Measurements from ENCODE around the gene CAPN11. TPM values are rescaled to one million over a fixed set of nuclear protein-coding genes. Genes with fewer than 3 reads are reported as not detected.
"Not testable (repeated sequence)": the region's sequence is repeated elsewhere in the genome, so short reads cannot be mapped to it uniquely, and the experiment has no call there.

Gene CAPN11
- total RNA-seq, 1 donor from 2014 or later: not detected

- peaks cover 9% of the 10 kb centered on the region for H3K4me1 Mint-ChIP-seq (ENCODE audit: low read depth, unreplicated experiment)
- peaks cover 1% of the 10 kb centered on the region for H3K9me3 Mint-ChIP-seq (ENCODE audit: unreplicated experiment)
- no peak overlapping the region for H3K4me3 Mint-ChIP-seq (ENCODE audit: unreplicated experiment)
- peaks cover 6% of the 10 kb centered on the region for H3K27me3 Mint-ChIP-seq (ENCODE audit: unreplicated experiment)
- no peak for TF ChIP-seq CTCF (IDR thresholded peaks at IDR 0.05; ENCODE audit: partially characterized antibody, unreplicated experiment)
- H3K36me3 Mint-ChIP-seq (ENCODE audit: unreplicated experiment): peaks cover 5% of the 10 kb centered on the region
- no peak overlapping the region for H3K27ac Mint-ChIP-seq (ENCODE audit: unreplicated experiment)
- DNase-seq: no peak
These were observed 14.9 kb upstream of the CAPN11 start for GRCh38 chr6:44143731-44144130.

GRCh38 chr6:44144536-44144935 lies 14.1 kb upstream of the CAPN11 start:
- H3K36me3 Mint-ChIP-seq (ENCODE audit: unreplicated experiment); H3K4me1 Mint-ChIP-seq (ENCODE audit: low read depth, unreplicated experiment); DNase-seq; H3K9me3 Mint-ChIP-seq (ENCODE audit: unreplicated experiment); H3K4me3 Mint-ChIP-seq (ENCODE audit: unreplicated experiment); H3K27ac Mint-ChIP-seq (ENCODE audit: unreplicated experiment): not testable (repeated sequence)
- peaks cover 10% of the 10 kb centered on the region for H3K27me3 Mint-ChIP-seq (ENCODE audit: unreplicated experiment)

GRCh38 chr6:44145839-44146238 lies 12.8 kb upstream of the CAPN11 start:
- TF ChIP-seq CTCF (IDR thresholded peaks at IDR 0.05; ENCODE audit: partially characterized antibody, unreplicated experiment): no peak
- H3K27ac Mint-ChIP-seq (ENCODE audit: unreplicated experiment): no peak overlapping the region
- no peak for DNase-seq
- H3K4me3 Mint-ChIP-seq (ENCODE audit: unreplicated experiment): no peak overlapping the region
- peaks cover 10% of the 10 kb centered on the region for H3K36me3 Mint-ChIP-seq (ENCODE audit: unreplicated experiment)
- peaks cover 8% of the 10 kb centered on the region for H3K27me3 Mint-ChIP-seq (ENCODE audit: unreplicated experiment)
- peaks cover 7% of the 10 kb centered on the region for H3K4me1 Mint-ChIP-seq (ENCODE audit: low read depth, unreplicated experiment)
- H3K9me3 Mint-ChIP-seq (ENCODE audit: unreplicated experiment): peaks cover 6% of the 10 kb centered on the region

GRCh38 chr6:44146685-44147084 lies 11.9 kb upstream of the CAPN11 start:
- Mint-ChIP-seq H3K4me3 (ENCODE audit: unreplicated experiment) (no peak overlapping the region), H3K27ac (ENCODE audit: unreplicated experiment) (no peak overlapping the region), H3K36me3 (ENCODE audit: unreplicated experiment) (peaks cover 10% of the 10 kb centered on the region), H3K9me3 (ENCODE audit: unreplicated experiment) (peaks cover 10% of the 10 kb centered on the region), H3K4me1 (ENCODE audit: low read depth, unreplicated experiment) (peaks cover 7% of the 10 kb centered on the region), H3K27me3 (ENCODE audit: unreplicated experiment) (peaks cover 6% of the 10 kb centered on the region)
- no peak for TF ChIP-seq CTCF (IDR thresholded peaks at IDR 0.05; ENCODE audit: partially characterized antibody, unreplicated experiment)
- DNase-seq: no peak

GRCh38 chr6:44147256-44147655 lies 11.4 kb upstream of the CAPN11 start:
- DNase-seq: no peak
- no peak overlapping the region for H3K27ac Mint-ChIP-seq (ENCODE audit: unreplicated experiment)
- H3K27me3 Mint-ChIP-seq (ENCODE audit: unreplicated experiment): peaks cover 6% of the 10 kb centered on the region
- peaks cover 10% of the 10 kb centered on the region for H3K36me3 Mint-ChIP-seq (ENCODE audit: unreplicated experiment)
- peaks cover 7% of the 10 kb centered on the region for H3K4me1 Mint-ChIP-seq (ENCODE audit: low read depth, unreplicated experiment)
- H3K9me3 Mint-ChIP-seq (ENCODE audit: unreplicated experiment): peaks cover 10% of the 10 kb centered on the region
- H3K4me3 Mint-ChIP-seq (ENCODE audit: unreplicated experiment): no peak overlapping the region
- no peak for TF ChIP-seq CTCF (IDR thresholded peaks at IDR 0.05; ENCODE audit: partially characterized antibody, unreplicated experiment)

GRCh38 chr6:44148306-44148705 lies 10.3 kb upstream of the CAPN11 start:
- peaks cover 7% of the 10 kb centered on the region for H3K4me1 Mint-ChIP-seq (ENCODE audit: low read depth, unreplicated experiment)
- H3K27me3 Mint-ChIP-seq (ENCODE audit: unreplicated experiment): peaks cover 8% of the 10 kb centered on the region
- H3K9me3 Mint-ChIP-seq (ENCODE audit: unreplicated experiment): peaks cover 12% of the 10 kb centered on the region
- no peak for DNase-seq
- no peak overlapping the region for H3K4me3 Mint-ChIP-seq (ENCODE audit: unreplicated experiment)
- H3K36me3 Mint-ChIP-seq (ENCODE audit: unreplicated experiment): peaks cover 10% of the 10 kb centered on the region
- no peak overlapping the region for H3K27ac Mint-ChIP-seq (ENCODE audit: unreplicated experiment)
- TF ChIP-seq CTCF (IDR thresholded peaks at IDR 0.05; ENCODE audit: partially characterized antibody, unreplicated experiment): no peak

Data from glutamatergic neuron (in vitro differentiated cells).